ENCODE measurements around the gene PRDX1. TPM values are rescaled to one million over a fixed set of nuclear protein-coding genes. Genes with fewer than 3 reads are reported as not detected.
A peak's percentile ranks its signal among the peaks of the same experiment; 100 is the strongest.

PRDX1 gene
- total and polyA plus RNA-seq, 2 of the 13 experiments (the other 11 are each of a cell fraction or from before 2014, with no cell fraction given): 761 to 1,898 TPM

GRCh38 chr1:45530632-45531135 is 9.0 kb upstream of the PRDX1 start (continued):
- no peak for TF ChIP-seq SIX1 (CRISPR knock-in tag; IDR thresholded peaks at IDR 0.05; ENCODE audit: borderline replicate concordance)

- ChIA-PET CTCF (ENCODE audit: low intra/inter-chr PET ratio, low total read pairs) (no interaction called here), POLR2A (interaction anchor here (0.7 to 13.3 kb wide), 7 partner anchors 13 to 736 kb away, joined by 3 to 690 read pairs (median 5); partner anchors contain the start of genes AKR1A1, CCDC163, MMACHC and MUTYH)
- peaks cover 9% of the 10 kb centered on the region for H3K79me2 ChIP-seq (ENCODE audit: insufficient read depth, low read length)
- H3K4me3 ChIP-seq (replicated peaks in 1 of 3; ENCODE audit: insufficient read depth in 1 of 3, low read depth in 2 of 3, low read length in 3 of 3): no peak overlapping the region
- H4K20me1 ChIP-seq (ENCODE audit: insufficient read depth, low read length): peaks cover 4% of the 10 kb centered on the region; the same call in 1 of the 2 replicates
- H2AFZ ChIP-seq (ENCODE audit: low read length): no peak overlapping the region
- H3K36me3 ChIP-seq (replicated peaks in 1 of 2; ENCODE audit: control insufficient read depth in 1 of 2, insufficient read depth in 2 of 2, low read length in 2 of 2): no peaks in the 10 kb centered on the region
- WGBS (ENCODE audit: low lambda C conversion rate): 71% methylated on average over 1 of the region's 1 CpG
- H3K4me2 ChIP-seq (ENCODE audit: low read depth, low read length): peak overlapping the region; percentile 28; the same call in 1 of the 2 replicates
- peaks cover 39% of the 10 kb centered on the region for H3K4me1 ChIP-seq (ENCODE audit: insufficient read depth, low read length)
- no peaks in the 10 kb centered on the region for H3K9me3 ChIP-seq (ENCODE audit: low read length)
- FAIRE-seq: peak; percentile 96
- intact Hi-C loops (cut with micrococcal nuclease; ENCODE audit: unreplicated experiment): no loop called here
- H3K9ac ChIP-seq (ENCODE audit: insufficient read depth, low read depth, low read length): no peak overlapping the region
- peak overlapping the region; percentile 57 for H3K27ac ChIP-seq (ENCODE audit: extremely low read length, insufficient read depth, low read length)
- BruUV-seq (replicated peaks): no TSS peak
- no peaks in the 10 kb centered on the region; a peak in 1 of 5 replicates for H3K27me3 ChIP-seq (ENCODE audit: control insufficient read depth in 1 of 2, insufficient read depth in 2 of 2, low read length in 2 of 2)
- in situ Hi-C loops (cut with HindIII; ENCODE audit: extremely low pct_ligation_motif_present, low pct_unique_long_range_greater_than_20kb): no loop called here
- DNase-seq (ENCODE audit: low spot score): peak; percentile 77
- peak; percentile 62 for ATAC-seq
- TF ChIP-seq MAFK (conservative IDR thresholded peaks at IDR 0.05 in 1 of 2, IDR thresholded peaks at IDR 0.05 in 1 of 2; ENCODE audit: low read length in 2 of 2): peak in 1 of 2 experiments; percentile 89; a peak in 2 of 4 replicates
- TF ChIP-seq HDAC1 (CRISPR knock-in tag; IDR thresholded peaks at IDR 0.05): 0 out of 2 replicates have a peak, but pooled peaks have one; percentile 17
- no peak for TF ChIP-seq HBP1 (CRISPR knock-in tag; IDR thresholded peaks at IDR 0.05; ENCODE audit: low read depth)
- no peak for TF ChIP-seq ZNF766 (CRISPR knock-in tag; IDR thresholded peaks at IDR 0.05; ENCODE audit: borderline replicate concordance)
- no peak for TF ChIP-seq ZFP37 (CRISPR knock-in tag; IDR thresholded peaks at IDR 0.05; ENCODE audit: borderline replicate concordance)
- no peak for TF ChIP-seq ZNF430 (CRISPR knock-in tag; IDR thresholded peaks at IDR 0.05)
- no peak for TF ChIP-seq TEAD2 (CRISPR knock-in tag; IDR thresholded peaks at IDR 0.05)
- TF ChIP-seq ZNF232 (CRISPR knock-in tag; IDR thresholded peaks at IDR 0.05; ENCODE audit: borderline replicate concordance): no peak
- TF ChIP-seq BATF2 (CRISPR knock-in tag; IDR thresholded peaks at IDR 0.05): no peak
- no peak for TF ChIP-seq ZNF790 (CRISPR knock-in tag; IDR thresholded peaks at IDR 0.05; ENCODE audit: borderline replicate concordance)
- TF ChIP-seq MYNN (CRISPR knock-in tag; IDR thresholded peaks at IDR 0.05; ENCODE audit: low read depth): no peak
- TF ChIP-seq ZNF333 (CRISPR knock-in tag; IDR thresholded peaks at IDR 0.05; ENCODE audit: borderline replicate concordance): no peak
- no peak for TF ChIP-seq USF2 (IDR thresholded peaks at IDR 0.05; ENCODE audit: low read depth, low read length)
- TF ChIP-seq USF2 (CRISPR knock-in tag; IDR thresholded peaks at IDR 0.05; ENCODE audit: borderline replicate concordance): peak; percentile 30; the same call in 1 of the 2 replicates
- TF ChIP-seq CEBPB (IDR thresholded peaks at IDR 0.05; ENCODE audit: borderline replicate concordance, low read depth, low read length): peak; percentile 61; the same call in 1 of the 2 replicates
- no peak for TF ChIP-seq CBX1 (IDR thresholded peaks at IDR 0.05; ENCODE audit: low read depth)
- 0 out of 2 replicates have a peak, but pooled peaks have one; percentile 23 for TF ChIP-seq ZMYM4 (CRISPR knock-in tag; IDR thresholded peaks at IDR 0.05)
- TF ChIP-seq ZNF615 (CRISPR knock-in tag; IDR thresholded peaks at IDR 0.05; ENCODE audit: borderline replicate concordance): no peak
These were observed 4.5 kb upstream of the PRDX1 start for GRCh38 chr1:45526135-45526644.

All from HepG2 (cell line).